Chondrocyte (in vitro differentiated cells): ENCODE results near the gene ETV3. TPM values are rescaled to one million over a fixed set of nuclear protein-coding genes. Genes with fewer than 3 reads are reported as not detected.

Source experiments
- DNase-seq: peaks from one replicate; pipeline ENCODE4 v3.0.0; 2021; ENCODE audit warnings: mixed read lengths, low spot score
- H3K27ac Mint-ChIP-seq: one replicate; pipeline ENCODE4 v1.8.0; 2021; ENCODE audit warnings: mild to moderate bottlenecking, moderate library complexity, mixed read lengths; ENCODE audit not compliant: unreplicated experiment
- H3K27me3 Mint-ChIP-seq: 2 replicates; pipeline ENCODE4 v1.8.0; 2021; ENCODE audit warnings: low read depth, mixed read lengths
- H3K36me3 Mint-ChIP-seq: 2 replicates; pipeline ENCODE4 v1.8.0; 2021; ENCODE audit warnings: low read depth, mixed read lengths
- H3K4me1 Mint-ChIP-seq: 2 replicates; pipeline ENCODE4 v1.8.0; 2021; ENCODE audit warnings: low read depth, mild to moderate bottlenecking, mixed read lengths
- H3K4me3 Mint-ChIP-seq: one replicate; pipeline ENCODE4 v1.8.0; 2021; ENCODE audit warnings: mild to moderate bottlenecking, moderate library complexity, mixed read lengths; ENCODE audit not compliant: unreplicated experiment
- H3K9me3 Mint-ChIP-seq: 2 replicates; pipeline ENCODE4 v1.8.0; 2021; ENCODE audit warnings: low read depth, mixed read lengths
- CTCF ChIP-seq: fragments of 200-600 bp; sonication (generic); IDR thresholded peaks from 2 replicates; pipeline ENCODE4 v1.5.0; 2021; ENCODE audit warnings: antibody characterized with exemption, mild to moderate bottlenecking, moderate library complexity
- total RNA-seq: library from RNA; stranded (reverse); gene quantifications from 3 replicates; pipeline ENCODE4 v1.2.1, GENCODE V29; 2021

The ETV3 gene
- total RNA-seq, 1 donor from 2014 or later, result 23.4 TPM

GRCh38 chr1:157154291-157154690 is 16.1 kb upstream of the ETV3 start:
- Mint-ChIP-seq H3K9me3 (no peaks in the 10 kb centered on the region), H3K36me3 (no peaks in the 10 kb centered on the region), H3K27me3 (no peaks in the 10 kb centered on the region), H3K4me1 (peaks cover 40% of the 10 kb centered on the region), H3K4me3 (no peak overlapping the region), H3K27ac (no peak overlapping the region)
- TF ChIP-seq CTCF, result no peak
- DNase-seq, result no peak

DNA sequence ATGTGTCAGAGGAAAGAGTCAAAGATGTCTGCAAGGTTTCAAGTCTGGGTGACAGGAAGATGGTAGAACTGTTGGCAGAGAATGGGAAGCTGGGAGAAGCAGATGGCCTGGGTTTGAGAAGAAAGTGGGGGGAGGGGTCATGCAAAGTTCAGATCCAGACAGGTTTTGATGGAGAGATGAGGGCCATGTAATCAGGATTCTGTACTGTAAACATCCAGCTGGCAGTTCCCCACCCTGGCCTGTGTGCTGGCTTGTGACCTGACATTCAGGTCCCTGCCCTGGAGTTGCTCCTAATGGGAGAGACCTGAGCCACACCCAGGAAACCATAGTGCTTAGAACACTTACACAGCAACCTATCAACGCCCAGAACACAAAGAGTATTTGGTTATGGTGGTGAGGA is 15.6 kb upstream of the ETV3 start:
- Mint-ChIP-seq H3K4me3 (no peak overlapping the region), H3K36me3 (no peaks in the 10 kb centered on the region), H3K4me1 (peaks cover 44% of the 10 kb centered on the region), H3K27me3 (no peaks in the 10 kb centered on the region), H3K27ac (no peak overlapping the region), H3K9me3 (no peaks in the 10 kb centered on the region)
- DNase-seq, result no peak
- no peak for TF ChIP-seq CTCF

GRCh38 chr1:157152510-157152909 is 14.3 kb upstream of the ETV3 start:
- Mint-ChIP-seq H3K36me3 (no peaks in the 10 kb centered on the region), H3K9me3 (no peaks in the 10 kb centered on the region), H3K4me3 (no peak overlapping the region), H3K27me3 (no peaks in the 10 kb centered on the region), H3K27ac (no peak overlapping the region), H3K4me1 (peaks cover 46% of the 10 kb centered on the region)
- DNase-seq, result no peak
- TF ChIP-seq CTCF, result no peak

- H3K27ac Mint-ChIP-seq, result no peak overlapping the region
- H3K27me3 Mint-ChIP-seq, result no peaks in the 10 kb centered on the region
- no peak for DNase-seq
- peaks cover 40% of the 10 kb centered on the region for H3K4me1 Mint-ChIP-seq
- H3K36me3 Mint-ChIP-seq, result no peaks in the 10 kb centered on the region
- no peaks in the 10 kb centered on the region for H3K9me3 Mint-ChIP-seq
- no peak overlapping the region for H3K4me3 Mint-ChIP-seq
- TF ChIP-seq CTCF, result no peak
These were observed 13.3 kb upstream of the ETV3 start for GRCh38 chr1:157151506-157151905.

DNA sequence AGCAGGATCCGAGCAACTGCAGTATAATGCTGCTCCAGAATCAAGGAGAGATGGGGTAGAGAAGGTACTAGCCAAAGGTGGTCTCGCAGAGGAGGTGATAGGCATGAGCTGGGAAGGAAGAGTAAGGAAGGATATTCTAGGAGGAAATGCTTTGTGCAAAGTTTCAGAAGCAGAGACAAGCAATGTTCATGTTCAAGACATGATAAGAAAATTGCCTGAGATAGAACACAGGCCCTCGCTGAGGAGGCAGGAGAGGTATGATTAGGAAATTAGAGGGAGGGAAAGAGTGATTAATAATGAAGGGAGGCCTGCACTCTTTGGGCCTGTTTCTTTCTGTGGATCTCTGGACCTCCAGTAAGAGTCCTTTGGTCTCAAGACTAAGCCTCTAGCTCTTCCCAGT is 12.9 kb upstream of the ETV3 start:
- Mint-ChIP-seq H3K4me1 (peaks cover 36% of the 10 kb centered on the region), H3K4me3 (no peak overlapping the region), H3K9me3 (no peaks in the 10 kb centered on the region), H3K36me3 (no peaks in the 10 kb centered on the region), H3K27me3 (no peaks in the 10 kb centered on the region), H3K27ac (no peak overlapping the region)
- no peak for TF ChIP-seq CTCF
- DNase-seq, result no peak
